Natural killer cell (primary cell): ENCODE measurements around the gene BSND. TPM values are rescaled to one million over a fixed set of nuclear protein-coding genes. Genes with fewer than 3 reads are reported as not detected.

ENCODE experiments used
- ATAC-seq, 3 donors: fragments of 150-1000 bp in 2 of 3; fragments of 200-7000 bp in 1 of 3; cut with Tn5 transposase; 1 replicate in 1 of 3; 2 replicates in 2 of 3; pipeline ENCODE4 v1.10.0; 2021; ENCODE audit warnings: mild to moderate bottlenecking in 2 of 3, moderate library complexity in 2 of 3
- DNase-seq, 2 donors: peaks; one replicate each; pipeline versions ENCODE4 v3.0.0 to v3.0.0-alpha.2; 2013 to 2021; ENCODE audit warnings: mixed read lengths in 1 of 2
- H3K27ac ChIP-seq: one replicate; pipeline ENCODE4 v1.5.1; 2013; ENCODE audit warnings: mild to moderate bottlenecking, low read length
- H3K27me3 ChIP-seq: one replicate; pipeline ENCODE4 v1.6.1; 2013; ENCODE audit warnings: low read length; ENCODE audit not compliant: control insufficient read depth, insufficient read depth
- H3K36me3 ChIP-seq: one replicate; pipeline ENCODE4 v1.6.1; 2013; ENCODE audit warnings: low read length; ENCODE audit not compliant: control insufficient read depth, insufficient read depth
- H3K4me1 ChIP-seq: one replicate; pipeline ENCODE4 v1.6.1; 2013; ENCODE audit warnings: low read length; ENCODE audit not compliant: control insufficient read depth, insufficient read depth
- H3K4me3 ChIP-seq: one replicate; pipeline ENCODE4 v1.5.1; 2013; ENCODE audit warnings: low read length
- H3K9me3 ChIP-seq: one replicate; pipeline ENCODE4 v1.6.1; 2013; ENCODE audit warnings: low read length; ENCODE audit not compliant: control insufficient read depth, insufficient read depth
- H3K27ac Mint-ChIP-seq, 2 donors: one replicate each; pipeline ENCODE4 v1.8.0; 2022; ENCODE audit warnings: mild to moderate bottlenecking in 2 of 2, mixed read lengths in 2 of 2, moderate library complexity in 1 of 2
- H3K27me3 Mint-ChIP-seq, 2 donors: one replicate each; pipeline ENCODE4 v1.8.0; 2022; ENCODE audit warnings: low read depth in 2 of 2, mixed read lengths in 2 of 2
- H3K36me3 Mint-ChIP-seq: one replicate; pipeline ENCODE4 v1.8.0; 2022; ENCODE audit warnings: mixed read lengths
- H3K4me1 Mint-ChIP-seq, 2 donors: one replicate each; pipeline ENCODE4 v1.8.0; 2022; ENCODE audit warnings: mixed read lengths in 2 of 2
- H3K4me3 Mint-ChIP-seq: one replicate; pipeline ENCODE4 v1.8.0; 2022; ENCODE audit warnings: mild to moderate bottlenecking, moderate library complexity, mixed read lengths
- H3K9me3 Mint-ChIP-seq, 2 donors: one replicate each; pipeline ENCODE4 v1.8.0; 2022; ENCODE audit warnings: mixed read lengths in 2 of 2
- WGBS: methylation state at CpG from one replicate; pipeline ENCODE4 v1.1.7; 2013; ENCODE audit warnings: missing lambda C conversion rate; ENCODE audit not compliant: insufficient coverage; 5-methylcytosine and 5-hydroxymethylcytosine counted together
- intact Hi-C: fragments of 100-400 bp; cut with micrococcal nuclease; formaldehyde crosslinking; loops from one replicate; pipeline ENCODE4 v1.14.2; 2022
- total RNA-seq, 4 donors: library from RNA; stranded (reverse); fragments of 120-200 nt in 1 of 4; gene quantifications; one replicate each; pipeline versions ENCODE4 v1.2.3 to v1.2.4, GENCODE V29; 2013 to 2022
- TF ChIP-seq, protein P1 (sequence below): fragments of 200-600 bp; IDR thresholded peaks from one replicate; pipeline ENCODE4 v1.8.0; 2022; ENCODE audit warnings: antibody characterized with exemption

The BSND gene
- total RNA-seq, 3 donors from 2014 or later (not counting 1 experiment from before 2014, with no cell fraction given) = not detected

DNA sequence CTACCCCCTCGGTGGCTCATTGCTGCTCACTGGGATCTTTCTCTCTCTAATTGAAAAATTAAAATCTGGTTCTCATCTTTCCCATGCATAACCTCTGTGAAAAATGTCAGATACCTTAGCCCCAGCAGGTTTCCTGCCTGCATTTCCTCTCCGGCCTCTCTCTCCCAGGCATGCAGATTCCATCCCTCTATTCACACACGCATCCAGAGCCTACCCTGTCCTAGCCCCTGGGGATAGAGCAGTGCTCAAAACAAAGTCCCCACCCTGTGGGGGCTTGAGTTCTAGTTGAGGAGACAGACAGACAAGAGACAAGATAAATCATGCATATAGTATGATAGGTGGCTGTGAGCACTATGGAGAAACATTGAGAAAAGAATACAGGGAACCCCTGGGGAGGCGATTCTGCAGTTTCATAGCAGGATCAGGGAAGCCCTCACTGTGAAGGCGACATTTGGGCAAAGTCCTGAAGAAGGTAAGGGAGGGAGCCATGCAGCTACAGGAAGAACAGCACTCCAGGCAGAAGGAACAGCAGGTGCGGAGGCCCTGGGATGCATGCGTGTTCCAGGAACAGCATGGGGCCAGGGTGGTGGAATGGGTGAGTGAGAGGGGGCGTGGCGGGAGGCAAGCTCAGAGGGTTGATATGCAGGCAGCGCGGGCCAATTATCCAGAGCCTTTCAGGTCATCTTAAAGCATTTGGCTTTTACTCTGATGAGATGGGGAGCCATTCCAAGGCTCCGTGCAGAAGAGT lies 3.5 kb upstream of the BSND start:
- peak overlapping the region; percentile 26 for H3K27ac ChIP-seq
- intact Hi-C loops = no loop called here
- DNase-seq = no peak
- Mint-ChIP-seq H3K4me1 (peaks cover 20 to 23% of the 10 kb centered on the region in 2 donors), H3K27ac (peak overlapping the region; percentile 47 to 52), H3K4me3 (peak overlapping the region; percentile 49), H3K27me3 (peaks cover 24 to 26% of the 10 kb centered on the region in 2 donors), H3K36me3 (no peaks in the 10 kb centered on the region), H3K9me3 (peaks cover 0 to 2% of the 10 kb centered on the region in 2 donors)
- TF ChIP-seq, protein P1, sequence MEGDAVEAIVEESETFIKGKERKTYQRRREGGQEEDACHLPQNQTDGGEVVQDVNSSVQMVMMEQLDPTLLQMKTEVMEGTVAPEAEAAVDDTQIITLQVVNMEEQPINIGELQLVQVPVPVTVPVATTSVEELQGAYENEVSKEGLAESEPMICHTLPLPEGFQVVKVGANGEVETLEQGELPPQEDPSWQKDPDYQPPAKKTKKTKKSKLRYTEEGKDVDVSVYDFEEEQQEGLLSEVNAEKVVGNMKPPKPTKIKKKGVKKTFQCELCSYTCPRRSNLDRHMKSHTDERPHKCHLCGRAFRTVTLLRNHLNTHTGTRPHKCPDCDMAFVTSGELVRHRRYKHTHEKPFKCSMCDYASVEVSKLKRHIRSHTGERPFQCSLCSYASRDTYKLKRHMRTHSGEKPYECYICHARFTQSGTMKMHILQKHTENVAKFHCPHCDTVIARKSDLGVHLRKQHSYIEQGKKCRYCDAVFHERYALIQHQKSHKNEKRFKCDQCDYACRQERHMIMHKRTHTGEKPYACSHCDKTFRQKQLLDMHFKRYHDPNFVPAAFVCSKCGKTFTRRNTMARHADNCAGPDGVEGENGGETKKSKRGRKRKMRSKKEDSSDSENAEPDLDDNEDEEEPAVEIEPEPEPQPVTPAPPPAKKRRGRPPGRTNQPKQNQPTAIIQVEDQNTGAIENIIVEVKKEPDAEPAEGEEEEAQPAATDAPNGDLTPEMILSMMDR = no peak
- H3K27me3 ChIP-seq = peaks cover 15% of the 10 kb centered on the region
- 68% methylated on average over 11 of the region's 12 CpGs for WGBS
- H3K36me3 ChIP-seq = no peaks in the 10 kb centered on the region
- H3K9me3 ChIP-seq = no peaks in the 10 kb centered on the region
- peaks cover 21% of the 10 kb centered on the region for H3K4me1 ChIP-seq
- no peak for ATAC-seq
- H3K4me3 ChIP-seq = no peak overlapping the region

DNA sequence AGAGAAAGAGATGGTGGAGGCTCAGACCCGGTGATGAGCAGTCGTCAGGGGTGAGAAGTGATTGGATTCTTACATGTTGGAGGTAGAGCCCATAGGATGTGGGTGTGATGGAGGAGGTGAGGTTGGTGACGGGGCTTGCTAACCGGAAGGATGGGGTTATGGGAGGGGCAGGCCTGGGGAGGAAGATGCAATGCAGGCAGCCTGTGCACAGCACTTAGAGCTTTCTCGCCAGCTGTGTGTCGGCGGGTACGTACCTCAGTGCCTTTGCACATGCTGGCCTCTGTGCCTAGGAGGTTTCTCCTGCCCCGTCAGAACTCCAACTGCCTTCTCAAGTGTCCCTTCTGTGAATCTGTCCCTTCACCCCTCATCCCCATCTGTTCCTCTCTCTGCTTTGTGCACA lies 2.9 kb upstream of the BSND start:
- Histone ChIP-seq H3K27ac (peak overlapping the region; percentile 26), H3K4me3 (no peak overlapping the region), H3K4me1 (peaks cover 21% of the 10 kb centered on the region), H3K36me3 (no peaks in the 10 kb centered on the region), H3K9me3 (no peaks in the 10 kb centered on the region), H3K27me3 (peaks cover 15% of the 10 kb centered on the region)
- peaks cover 0 to 2% of the 10 kb centered on the region in 2 donors for H3K9me3 Mint-ChIP-seq
- intact Hi-C loops = loop anchor here (1.0 to 2.0 kb wide), 3 partner anchors 46 to 323 kb away; no protein-coding TSS in a partner anchor
- H3K4me1 Mint-ChIP-seq = peaks cover 20 to 23% of the 10 kb centered on the region in 2 donors
- H3K4me3 Mint-ChIP-seq = peak overlapping the region; percentile 62
- ATAC-seq = peak; percentile 64 to 74 (median 73)
- TF ChIP-seq, protein P1 = no peak
- peak in 1 of 2 donors; percentile 67 for DNase-seq
- H3K27me3 Mint-ChIP-seq = peaks cover 24 to 26% of the 10 kb centered on the region in 2 donors
- WGBS = 40% methylated on average over 9 of the region's 9 CpGs
- H3K27ac Mint-ChIP-seq = peak overlapping the region; percentile 52 to 74
- no peaks in the 10 kb centered on the region for H3K36me3 Mint-ChIP-seq

DNA sequence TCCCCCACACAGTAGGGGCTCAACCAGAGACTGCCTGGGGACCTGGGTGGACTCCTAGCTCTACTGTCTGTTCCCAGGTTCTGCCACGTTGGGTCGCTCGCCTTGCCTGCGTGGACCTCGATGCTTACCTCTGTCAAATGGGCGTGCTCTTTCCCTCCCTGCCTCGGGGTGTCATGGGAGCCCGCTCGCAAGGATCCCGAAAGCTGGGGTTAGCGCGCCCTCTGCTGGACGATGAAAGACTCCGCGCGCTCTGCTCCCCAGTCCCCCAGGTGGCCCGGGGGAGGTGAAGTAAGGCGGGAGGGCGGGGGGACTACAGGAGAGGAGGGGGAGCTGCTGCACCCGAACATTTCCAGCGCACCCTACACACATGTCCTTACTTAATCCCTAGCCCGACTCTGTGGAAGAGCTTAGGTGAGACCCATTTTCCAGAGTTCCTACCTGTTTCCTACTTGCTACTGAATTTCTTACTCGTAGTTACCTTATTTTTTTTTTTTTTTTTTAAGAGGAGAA lies 2.3 kb upstream of the BSND start:
- H3K27me3 Mint-ChIP-seq = peaks cover 24 to 26% of the 10 kb centered on the region in 2 donors
- H3K27ac Mint-ChIP-seq = peak overlapping the region; percentile 52 to 74
- no peaks in the 10 kb centered on the region for H3K36me3 ChIP-seq
- intact Hi-C loops = loop anchor here (1.0 to 2.0 kb wide), 3 partner anchors 46 to 324 kb away; no protein-coding TSS in a partner anchor
- peaks cover 0 to 2% of the 10 kb centered on the region in 2 donors for H3K9me3 Mint-ChIP-seq
- peaks cover 20 to 23% of the 10 kb centered on the region in 2 donors for H3K4me1 Mint-ChIP-seq
- TF ChIP-seq, protein P1 = peak; percentile 74
- 4% methylated on average over 23 of the region's 23 CpGs for WGBS
- peak overlapping the region; percentile 62 for H3K4me3 Mint-ChIP-seq
- H3K27ac ChIP-seq = no peak overlapping the region
- no peak overlapping the region for H3K4me3 ChIP-seq
- no peaks in the 10 kb centered on the region for H3K36me3 Mint-ChIP-seq
- ATAC-seq = peak; percentile 83 to 86 (median 83)
- peaks cover 15% of the 10 kb centered on the region for H3K27me3 ChIP-seq
- H3K9me3 ChIP-seq = no peaks in the 10 kb centered on the region
- H3K4me1 ChIP-seq = peaks cover 21% of the 10 kb centered on the region
- peak; percentile 79 to 88 for DNase-seq
